IPS-18c (cell line): ENCODE data around the gene PRKCE.
"Not testable (repeated sequence)": the region's sequence is repeated elsewhere in the genome, so short reads cannot be mapped to it uniquely, and the experiment has no call there.

Source experiments
- H3K4me3 ChIP-seq: 2 replicates; pipeline ENCODE4 v1.7.0; 2013; ENCODE audit warnings: low read depth, mild to moderate bottlenecking, low read length, moderate library complexity; ENCODE audit not compliant: insufficient read depth
- H3K9me3 ChIP-seq: one replicate; pipeline ENCODE4 v1.6.1; 2013; ENCODE audit warnings: mild to moderate bottlenecking, low read length, moderate library complexity; ENCODE audit not compliant: control insufficient read depth, insufficient read depth

Gene PRKCE

DNA sequence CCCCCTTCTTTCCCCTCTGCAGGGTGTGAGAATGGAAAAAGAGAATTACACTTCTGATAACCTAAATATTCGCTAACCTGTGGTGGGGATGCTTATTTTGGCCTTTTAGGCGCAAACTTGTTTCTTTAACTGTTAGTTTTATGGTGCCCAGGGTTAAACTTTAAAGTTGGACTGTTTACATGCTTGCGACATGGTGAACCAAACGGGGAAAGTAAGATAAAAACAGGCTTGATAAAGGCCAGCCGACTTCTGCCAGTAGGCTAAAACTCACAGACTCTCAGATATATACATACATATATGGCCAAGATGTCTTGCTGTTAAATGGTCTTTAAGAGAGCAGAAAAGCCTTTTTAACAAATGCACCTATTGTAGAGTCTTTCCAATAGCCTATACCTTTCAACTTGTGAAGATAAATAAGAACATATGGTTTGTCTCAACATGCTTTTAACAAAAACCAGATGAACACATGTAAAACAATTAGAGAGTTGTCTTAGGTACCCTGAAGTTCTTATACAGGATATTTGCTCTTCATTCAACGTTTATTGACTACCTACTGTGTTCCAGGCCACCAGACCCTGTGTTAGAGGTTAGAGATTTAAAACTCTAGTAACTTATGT is 29.0 kb downstream of the PRKCE start:
- H3K9me3 ChIP-seq, result no peaks in the 10 kb centered on the region

DNA sequence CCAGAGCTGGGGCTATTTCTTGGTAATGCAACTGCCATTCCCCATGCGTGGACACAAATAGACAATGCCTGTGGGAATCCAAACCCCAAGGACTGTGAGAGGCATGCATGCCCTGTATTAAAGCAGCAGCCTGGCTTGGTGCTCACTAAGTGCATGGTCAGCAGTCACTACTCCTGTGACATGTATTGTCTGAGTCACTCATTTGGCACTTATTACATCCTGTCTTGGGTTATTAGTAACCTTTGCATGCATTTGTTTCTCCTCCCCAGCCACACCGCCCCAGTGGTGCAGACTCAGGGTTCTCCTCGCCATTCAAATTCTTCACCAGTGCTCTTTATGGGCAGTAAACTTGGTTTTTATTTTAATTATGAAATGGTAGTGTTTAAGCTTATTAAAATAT is 30.2 kb downstream of the PRKCE start:
- Histone ChIP-seq H3K9me3 (no peaks in the 10 kb centered on the region), H3K4me3 (no peak overlapping the region)

More for the DNA sequence above, 29.0 kb downstream of the PRKCE start:
- H3K4me3 ChIP-seq, result no peak overlapping the region

DNA sequence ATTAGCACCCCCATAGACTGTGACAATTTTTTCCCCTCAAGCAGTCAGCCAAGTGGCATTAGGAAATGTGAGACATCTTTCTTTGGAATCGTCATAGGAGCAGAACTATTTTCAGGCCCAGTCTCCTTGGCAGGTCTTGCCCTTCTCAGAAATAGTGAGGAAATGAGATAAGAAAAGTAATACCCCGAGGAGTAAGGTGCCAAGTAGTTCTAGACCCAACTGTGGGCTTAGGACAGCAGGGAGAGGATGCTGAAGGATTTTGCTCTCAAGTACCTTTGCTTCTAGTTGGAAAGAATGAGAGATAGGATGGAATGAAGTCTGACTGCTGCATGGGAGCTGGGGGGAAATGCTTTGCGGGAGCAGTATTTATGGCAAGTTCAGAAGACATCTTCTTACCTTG is 31.8 kb downstream of the PRKCE start:
- H3K9me3 ChIP-seq, result no peaks in the 10 kb centered on the region
- no peak overlapping the region for H3K4me3 ChIP-seq

DNA sequence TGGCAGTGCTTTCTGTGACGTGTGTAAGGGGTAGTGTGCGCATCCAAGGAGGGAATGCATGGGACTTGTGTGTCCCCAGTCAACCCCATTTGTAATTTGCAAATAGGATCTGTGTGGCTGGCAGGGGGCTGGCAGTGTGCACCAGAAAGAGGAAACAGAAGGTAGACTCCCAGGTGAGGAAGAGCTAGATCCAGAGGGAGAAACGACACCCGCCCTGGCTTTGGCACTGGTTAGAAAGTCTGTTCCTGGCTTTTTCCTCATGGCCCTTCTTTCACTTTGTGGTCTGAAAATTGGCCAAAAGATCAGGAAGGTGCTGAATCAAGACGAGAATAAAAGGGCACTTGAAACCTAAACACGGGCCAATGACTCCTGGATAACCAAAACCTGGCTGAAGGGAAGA is 33.3 kb downstream of the PRKCE start:
- no peak overlapping the region for H3K4me3 ChIP-seq
- no peaks in the 10 kb centered on the region for H3K9me3 ChIP-seq

DNA sequence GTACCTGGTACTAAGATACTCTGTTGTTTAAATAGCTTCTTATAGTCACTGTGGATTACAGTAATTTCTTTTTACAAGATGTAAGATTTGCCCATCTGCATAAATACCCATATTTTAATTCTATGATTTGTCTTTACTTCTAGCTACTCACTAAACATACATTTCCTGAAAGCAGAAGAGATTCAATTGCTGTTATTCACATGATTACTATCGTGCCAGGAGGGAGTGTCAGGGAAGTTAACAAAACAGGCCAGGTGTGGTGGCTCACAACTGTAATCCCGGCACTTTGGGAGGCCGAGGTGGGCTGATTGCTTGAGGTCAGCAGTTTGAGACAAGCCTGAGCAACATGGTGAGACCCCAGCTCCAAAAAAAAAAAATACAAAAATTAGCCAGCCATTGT is 33.8 kb downstream of the PRKCE start:
- Histone ChIP-seq H3K9me3 (no peaks in the 10 kb centered on the region), H3K4me3 (no peak overlapping the region)

DNA sequence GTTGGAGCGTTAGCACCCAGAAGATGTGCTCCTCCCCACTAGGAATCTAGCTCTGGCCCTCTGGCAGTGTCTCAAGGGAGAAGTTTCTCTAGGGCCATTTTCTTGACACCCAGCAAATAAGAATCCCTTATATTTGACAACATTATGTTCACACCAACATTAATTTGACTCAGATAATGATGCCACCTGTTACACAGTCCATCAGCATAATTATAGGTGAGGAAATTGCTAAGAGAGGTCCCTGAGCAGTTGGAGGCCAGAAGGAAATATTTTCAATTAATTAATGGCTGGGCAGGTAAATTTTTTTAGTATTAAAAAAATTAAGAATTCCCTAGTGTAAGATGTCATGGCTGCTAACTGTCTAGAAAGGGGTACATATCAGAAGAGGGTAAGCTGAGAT is 36.5 kb downstream of the PRKCE start:
- H3K9me3 ChIP-seq, result no peaks in the 10 kb centered on the region
- H3K4me3 ChIP-seq, result no peak overlapping the region

DNA sequence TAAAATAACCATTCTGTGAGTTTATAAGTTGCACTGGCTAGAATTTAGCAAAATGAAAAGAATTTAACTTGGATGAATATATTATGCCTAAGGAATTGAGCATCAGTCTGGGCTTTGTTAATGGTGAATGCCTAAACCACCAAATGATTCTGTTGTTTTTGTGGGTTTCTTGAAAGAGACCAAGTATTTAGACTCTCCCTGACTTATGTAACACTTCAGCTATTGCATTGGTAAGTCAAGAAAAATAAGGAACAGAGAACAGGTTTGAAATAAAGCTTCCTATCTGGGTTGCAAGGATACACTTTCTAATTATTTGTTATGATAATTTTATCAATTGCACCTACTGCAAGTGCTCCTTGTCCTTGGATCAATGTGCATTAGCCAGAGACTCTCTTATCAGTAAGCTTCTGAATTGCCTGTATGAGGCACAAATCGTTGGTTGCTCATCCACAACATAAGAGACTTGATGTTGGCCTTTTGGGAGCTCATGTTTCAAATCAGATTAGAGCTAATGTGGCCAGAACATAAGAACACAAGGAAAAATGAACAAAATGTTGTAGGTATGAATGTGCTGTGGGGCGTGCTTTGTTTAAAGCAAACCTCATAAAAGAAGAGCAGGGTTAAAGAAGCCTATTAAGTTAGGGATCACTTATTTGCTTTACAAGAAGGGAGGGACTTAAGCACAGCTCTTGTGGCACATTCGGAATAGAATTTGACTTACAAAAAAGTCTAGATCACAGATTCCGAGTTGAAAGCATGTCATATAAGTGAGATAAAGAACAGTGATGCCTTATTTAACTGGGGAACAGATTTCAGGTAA is 37.2 kb downstream of the PRKCE start:
- no peaks in the 10 kb centered on the region for H3K9me3 ChIP-seq
- H3K4me3 ChIP-seq, result no peak overlapping the region

DNA sequence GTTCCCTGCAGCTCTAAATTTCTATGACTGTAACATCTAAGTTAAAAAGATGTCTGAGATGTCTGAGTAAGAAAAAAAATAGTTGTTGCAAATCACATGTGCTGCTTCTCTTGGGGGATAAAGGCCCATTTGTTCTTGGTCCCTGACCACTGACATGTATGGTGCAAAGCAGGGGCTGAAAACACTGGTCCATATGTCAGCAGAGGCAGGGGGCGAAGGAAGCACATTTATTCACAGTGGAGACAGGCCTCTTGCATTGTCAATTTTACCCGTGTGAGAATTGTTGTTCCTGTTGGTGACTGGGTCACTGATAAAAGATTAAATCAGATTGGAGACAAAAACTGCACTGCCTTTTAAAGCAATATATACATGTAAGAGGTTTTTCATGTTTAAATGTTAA is 38.8 kb downstream of the PRKCE start:
- Histone ChIP-seq H3K9me3 (no peaks in the 10 kb centered on the region), H3K4me3 (no peak overlapping the region)

DNA sequence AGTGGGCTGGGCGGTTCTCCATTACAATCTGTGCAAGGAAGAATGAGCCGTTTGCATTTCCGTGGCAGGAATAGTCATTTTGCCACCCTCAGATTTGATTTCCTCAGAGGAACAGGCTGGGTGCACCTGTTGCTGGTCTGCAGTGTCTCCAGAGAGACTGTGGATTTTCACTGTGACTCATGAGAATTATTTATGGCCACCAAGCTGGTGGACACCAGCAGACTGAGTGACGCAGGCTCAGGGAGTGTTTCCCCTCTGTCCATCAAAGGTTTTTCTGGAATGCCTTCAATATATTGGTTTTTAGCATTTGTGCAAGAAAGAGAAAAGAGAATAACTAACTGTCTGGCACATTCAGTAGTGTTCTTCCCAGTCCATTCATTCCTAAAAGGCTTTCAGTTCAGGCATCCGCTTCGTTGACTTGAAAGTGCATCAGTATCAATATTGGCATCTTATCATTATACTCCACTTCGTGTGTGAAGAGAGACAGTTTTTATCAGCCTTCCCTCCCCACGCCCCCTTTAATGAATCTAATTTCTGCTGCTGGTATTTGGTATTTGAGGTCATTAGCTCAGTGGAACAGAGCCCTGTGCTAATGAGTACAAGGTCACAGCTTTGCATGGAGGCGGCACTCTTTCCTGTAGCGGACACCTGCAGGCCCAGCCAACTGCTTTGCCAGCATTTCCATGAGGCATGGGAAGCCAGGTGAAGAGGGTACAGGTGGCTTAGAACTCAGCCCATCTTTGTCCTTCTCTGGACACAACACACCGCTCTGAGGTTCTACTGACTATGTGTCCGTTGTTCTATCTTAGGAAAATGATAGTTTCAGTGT is 39.9 kb downstream of the PRKCE start:
- no peaks in the 10 kb centered on the region for H3K9me3 ChIP-seq
- H3K4me3 ChIP-seq, result no peak overlapping the region

DNA sequence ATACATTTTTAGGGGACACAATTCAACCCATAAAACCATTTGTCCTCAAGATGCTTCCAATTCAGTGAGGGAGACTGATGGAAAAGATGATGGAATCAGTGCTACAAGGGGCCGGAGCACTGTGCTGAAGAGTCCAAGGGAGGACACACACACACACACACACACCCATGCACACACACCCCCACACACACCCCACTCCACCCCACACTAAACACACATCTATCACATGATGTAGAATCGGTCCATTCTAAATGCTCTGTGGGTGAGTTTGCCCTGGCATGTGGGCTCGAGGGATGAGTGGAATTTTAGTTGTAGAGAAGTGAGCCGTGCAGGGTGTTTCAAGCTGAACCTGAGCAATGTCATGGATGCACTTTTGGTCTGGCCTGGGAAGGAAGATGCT is 41.1 kb downstream of the PRKCE start:
- Histone ChIP-seq H3K9me3 (no peaks in the 10 kb centered on the region), H3K4me3 (no peak overlapping the region)

DNA sequence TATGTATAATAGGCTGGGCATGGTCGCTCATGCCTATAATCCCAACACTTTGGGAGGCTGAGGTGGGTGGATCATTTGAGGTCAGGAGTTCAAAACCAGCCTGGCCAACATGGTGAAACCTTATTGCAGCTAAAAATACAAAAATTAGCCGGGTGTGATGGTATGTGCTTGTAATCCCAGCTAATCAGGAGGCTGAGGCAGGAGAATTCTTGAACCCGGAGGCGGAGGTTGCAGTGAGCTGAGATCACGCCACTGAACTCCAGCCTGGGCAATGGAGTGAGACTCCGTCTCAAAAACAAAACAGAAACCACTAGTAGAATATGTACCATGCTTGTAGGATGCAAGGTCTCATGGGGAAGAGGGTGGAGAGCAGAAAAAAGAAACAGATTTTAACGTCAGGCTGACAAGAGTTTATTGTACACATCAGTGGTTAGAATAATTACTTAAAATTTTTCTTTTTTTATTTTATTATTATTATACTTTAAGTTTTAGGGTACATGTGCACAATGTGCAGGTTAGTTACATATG is 44.1 kb downstream of the PRKCE start:
- not testable (repeated sequence) for H3K4me3 ChIP-seq, H3K9me3 ChIP-seq

DNA sequence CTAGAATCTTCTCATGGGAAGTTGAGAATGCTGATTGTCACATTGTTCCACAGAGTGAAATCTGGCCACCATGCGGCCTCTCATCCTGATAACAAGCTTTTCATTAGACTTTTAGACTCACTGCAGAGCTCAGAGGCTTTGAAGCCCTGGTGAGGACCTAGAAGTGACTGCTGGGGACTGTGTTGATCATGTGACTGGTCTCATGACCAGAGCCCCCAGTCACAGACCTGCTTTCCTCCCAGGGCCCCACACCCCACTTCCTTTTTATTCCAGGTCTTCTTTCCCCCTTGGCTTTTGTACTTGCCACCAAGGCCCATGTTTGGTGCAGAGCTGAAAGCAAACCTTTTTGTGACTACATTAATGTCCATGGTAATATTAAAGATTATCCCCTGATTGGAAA is 45.2 kb downstream of the PRKCE start:
- no peak overlapping the region for H3K4me3 ChIP-seq
- no peaks in the 10 kb centered on the region for H3K9me3 ChIP-seq

DNA sequence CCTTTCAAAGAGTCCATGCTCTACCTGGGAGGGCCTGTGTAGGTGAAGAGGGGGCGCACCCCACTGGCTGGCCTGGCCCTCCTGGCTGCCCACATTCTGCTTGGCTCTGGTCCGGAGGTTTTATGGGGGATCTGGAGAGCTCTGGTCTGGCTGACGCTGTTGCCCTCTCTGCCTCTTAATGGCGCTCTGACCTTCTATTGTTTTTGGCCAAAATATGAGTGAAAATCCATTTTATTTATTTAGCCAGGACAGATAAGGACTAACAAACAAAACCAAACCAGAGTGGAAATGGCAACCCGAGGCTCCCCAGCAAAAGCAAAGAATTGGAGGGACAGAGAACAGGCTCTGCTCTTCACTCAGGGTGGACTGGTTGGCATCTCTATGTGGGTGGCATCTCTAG is 45.7 kb downstream of the PRKCE start:
- no peak overlapping the region for H3K4me3 ChIP-seq
- H3K9me3 ChIP-seq, result no peaks in the 10 kb centered on the region

DNA sequence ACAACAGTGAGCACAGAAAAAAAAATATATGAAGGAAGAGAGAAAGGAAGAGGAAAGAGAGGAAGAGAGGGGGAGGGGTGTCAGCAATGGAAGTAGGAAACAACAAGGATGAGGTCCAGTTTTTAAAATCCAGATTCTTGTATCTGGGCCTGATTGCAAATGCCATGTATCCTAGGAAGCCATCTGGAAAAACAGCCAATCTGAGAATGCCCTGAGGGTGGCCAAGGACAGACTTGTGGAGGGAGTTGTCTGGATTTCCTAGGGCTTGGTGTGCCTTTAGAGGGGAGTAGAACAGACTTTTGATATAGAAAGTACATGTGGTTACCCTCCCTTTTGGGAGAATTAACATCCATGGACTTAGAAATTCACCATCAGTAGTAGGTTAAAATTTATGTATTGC is 47.1 kb downstream of the PRKCE start:
- no peaks in the 10 kb centered on the region for H3K9me3 ChIP-seq
- H3K4me3 ChIP-seq, result no peak overlapping the region

DNA sequence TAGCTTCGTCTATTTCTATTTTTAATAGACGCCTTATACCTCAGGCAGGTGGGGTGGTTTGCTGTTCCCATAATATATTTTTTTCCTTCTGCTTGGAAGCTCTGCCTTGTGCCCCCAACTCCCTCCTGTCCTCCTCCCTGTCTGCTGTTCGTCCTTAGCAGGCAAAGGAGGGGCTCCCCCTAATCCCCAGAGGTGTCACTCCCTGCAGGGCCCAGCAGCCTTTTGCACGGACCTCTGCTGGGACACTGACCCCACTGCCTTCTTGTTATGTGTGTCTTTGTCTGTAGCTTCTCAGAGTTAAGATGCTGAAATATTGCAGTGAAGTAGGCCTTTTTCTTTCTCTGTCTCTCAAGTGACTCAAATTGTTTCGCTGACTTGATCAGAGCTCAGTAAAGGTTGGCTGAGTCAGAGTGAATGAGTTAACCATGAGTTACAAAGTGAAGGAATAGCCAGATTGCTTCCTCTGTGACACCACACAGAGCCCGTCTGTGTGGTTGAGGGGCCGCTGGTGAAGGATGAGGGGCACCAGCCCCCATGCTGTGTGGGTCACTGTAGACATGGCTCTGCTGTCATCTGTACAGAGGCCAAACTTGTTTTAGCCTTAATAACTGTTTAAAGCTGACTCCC is 47.7 kb downstream of the PRKCE start:
- H3K4me3 ChIP-seq, result no peak overlapping the region

DNA sequence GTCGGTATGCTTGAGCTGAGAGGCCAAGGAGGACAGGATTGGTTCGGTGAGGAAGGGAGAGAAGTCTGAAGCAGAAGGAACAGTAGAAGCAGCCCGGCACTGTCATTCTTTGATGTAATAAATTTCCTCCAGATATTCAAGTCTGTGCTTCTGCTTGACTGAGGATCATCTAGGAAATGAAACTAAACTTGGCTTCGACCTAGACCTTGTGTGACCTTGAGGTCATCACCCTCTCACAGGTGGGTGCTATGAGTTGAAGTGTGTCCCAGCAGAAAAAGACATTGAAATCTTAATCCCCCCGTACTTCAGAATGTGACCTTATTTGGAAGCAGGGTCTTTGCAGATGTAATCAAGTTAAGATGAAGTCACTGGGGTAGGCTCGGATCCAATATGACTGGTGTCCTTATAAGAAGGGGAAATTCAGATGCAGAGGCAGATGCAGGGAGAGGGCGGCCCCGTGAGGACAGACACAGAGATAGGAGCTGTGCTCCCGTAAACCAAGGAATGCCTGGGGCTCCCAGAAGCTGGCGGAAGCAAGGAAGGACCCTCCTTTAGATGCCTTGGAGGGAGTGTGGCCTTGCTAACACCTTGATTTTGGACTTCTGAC is 49.0 kb downstream of the PRKCE start:
- Histone ChIP-seq H3K4me3 (no peak overlapping the region), H3K9me3 (no peaks in the 10 kb centered on the region)

More for the DNA sequence above, 47.7 kb downstream of the PRKCE start:
- H3K9me3 ChIP-seq, result no peaks in the 10 kb centered on the region

DNA sequence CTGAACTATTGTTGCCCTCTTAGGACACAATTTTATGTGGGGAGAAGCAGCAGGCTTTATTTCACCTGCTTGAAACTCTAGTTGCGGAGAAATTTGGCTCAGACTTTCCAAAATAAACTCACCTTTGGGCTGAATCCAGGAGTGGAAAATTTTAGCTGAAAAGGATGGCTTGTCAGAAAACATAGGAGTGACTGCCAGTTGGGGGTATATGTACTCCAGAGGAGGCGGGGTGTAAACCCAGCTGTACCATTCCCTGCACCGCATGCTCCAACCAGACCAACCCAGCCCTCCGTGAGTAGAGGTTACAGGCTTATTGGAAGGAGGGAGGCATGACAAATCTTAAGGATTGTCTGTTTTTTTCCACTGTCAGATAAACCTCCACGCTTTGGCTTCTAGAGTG is 53.8 kb downstream of the PRKCE start:
- peaks cover 2% of the 10 kb centered on the region for H3K9me3 ChIP-seq
- no peak overlapping the region for H3K4me3 ChIP-seq
